Stimulated activated CD4-positive, alpha-beta T cell treated with anti-CD3 and anti-CD28 coated beads, Interleukin-1b, Interleukin-23, amount 100 ng/mL, for 24 hours (primary cell): ENCODE data around the gene PPP1R36.
A peak's percentile ranks its signal among the peaks of the same experiment; 100 is the strongest.
"Not testable (repeated sequence)": the region's sequence is repeated elsewhere in the genome, so short reads cannot be mapped to it uniquely, and the experiment has no call there.

Experiments used
- DNase-seq, 4 experiments: peaks; one replicate each; pipeline ENCODE4 v3.0.0-alpha.2; 2020; ENCODE audit warnings: low read depth in 4 of 4, low spot score in 1 of 4

The PPP1R36 gene

GRCh38 chr14:64517667-64518066, 32.1 kb upstream of the PPP1R36 start:
- DNase-seq = not testable (repeated sequence)

- DNase-seq = no peak
Observed at GRCh38 chr14:64518229-64518628, 31.5 kb upstream of the PPP1R36 start.

- DNase-seq = no peak
Observed at GRCh38 chr14:64520699-64521098, 29.1 kb upstream of the PPP1R36 start.

- DNase-seq = no peak
Observed at GRCh38 chr14:64522591-64523355, 27.0 kb upstream of the PPP1R36 start.

- no peak for DNase-seq
Observed at GRCh38 chr14:64525354-64525753, 24.4 kb upstream of the PPP1R36 start.

GRCh38 chr14:64531567-64531966, 18.2 kb upstream of the PPP1R36 start:
- no peak for DNase-seq

GRCh38 chr14:64536488-64537245, 13.1 kb upstream of the PPP1R36 start:
- DNase-seq = no peak

- peak; percentile 78 to 95 (median 90) for DNase-seq
Observed at GRCh38 chr14:64540208-64541202, 9.3 kb upstream of the PPP1R36 start, which contains the start of gene HSPA2. TSS of gene HSPA2 (plus strand) at chr14:64540741. CDS start at chr14:64540850, 109 bp downstream.

- DNase-seq = no peak
Observed at GRCh38 chr14:64541261-64541971, 8.3 kb upstream of the PPP1R36 start.

- no peak for DNase-seq
Observed at GRCh38 chr14:64541972-64542835, 7.6 kb upstream of the PPP1R36 start.

GRCh38 chr14:64542836-64543201, 6.9 kb upstream of the PPP1R36 start:
- DNase-seq = no peak

- no peak for DNase-seq
Observed at GRCh38 chr14:64544607-64545312, 5.0 kb upstream of the PPP1R36 start.

GRCh38 chr14:64549016-64549415, 745 bp upstream of the PPP1R36 start:
- DNase-seq = no peak

GRCh38 chr14:64550621-64551333, 1.0 kb downstream of the PPP1R36 start:
- no peak for DNase-seq

- DNase-seq = no peak
Observed at GRCh38 chr14:64554556-64554955, 4.8 kb downstream of the PPP1R36 start.

GRCh38 chr14:64556526-64556925, 6.8 kb downstream of the PPP1R36 start:
- DNase-seq = no peak

- not testable (repeated sequence) for DNase-seq
Observed at GRCh38 chr14:64558216-64558615, 8.5 kb downstream of the PPP1R36 start.

- no peak for DNase-seq
Observed at GRCh38 chr14:64561631-64562030, 11.9 kb downstream of the PPP1R36 start.
